HUES6 (cell line): ENCODE results near the gene TENM4.

Source experiments
- H3K27ac ChIP-seq: 2 replicates; pipeline ENCODE4 v1.7.0; 2013; ENCODE audit warnings: low read depth, mild to moderate bottlenecking, low read length, inconsistent platforms
- H3K27me3 ChIP-seq: 2 replicates; pipeline ENCODE4 v1.6.1; 2013; ENCODE audit warnings: low read length; ENCODE audit not compliant: control insufficient read depth, insufficient read depth
- H3K36me3 ChIP-seq: 2 replicates; pipeline ENCODE4 v1.6.1; 2013; ENCODE audit warnings: low read length; ENCODE audit not compliant: control insufficient read depth, insufficient read depth
- H3K4me1 ChIP-seq: 2 replicates; pipeline ENCODE4 v1.6.1; 2013; ENCODE audit warnings: low read length; ENCODE audit not compliant: control insufficient read depth, insufficient read depth
- H3K4me3 ChIP-seq: 2 replicates; pipeline ENCODE4 v1.5.1; 2013; ENCODE audit warnings: low read depth, low read length
- H3K9ac ChIP-seq: one replicate; pipeline ENCODE4 v1.6.1; 2013; ENCODE audit warnings: mild to moderate bottlenecking, low read length
- H3K9me3 ChIP-seq: 2 replicates; pipeline ENCODE4 v1.6.1; 2013; ENCODE audit warnings: low read depth, low read length; ENCODE audit not compliant: control insufficient read depth, insufficient read depth

Gene TENM4

DNA sequence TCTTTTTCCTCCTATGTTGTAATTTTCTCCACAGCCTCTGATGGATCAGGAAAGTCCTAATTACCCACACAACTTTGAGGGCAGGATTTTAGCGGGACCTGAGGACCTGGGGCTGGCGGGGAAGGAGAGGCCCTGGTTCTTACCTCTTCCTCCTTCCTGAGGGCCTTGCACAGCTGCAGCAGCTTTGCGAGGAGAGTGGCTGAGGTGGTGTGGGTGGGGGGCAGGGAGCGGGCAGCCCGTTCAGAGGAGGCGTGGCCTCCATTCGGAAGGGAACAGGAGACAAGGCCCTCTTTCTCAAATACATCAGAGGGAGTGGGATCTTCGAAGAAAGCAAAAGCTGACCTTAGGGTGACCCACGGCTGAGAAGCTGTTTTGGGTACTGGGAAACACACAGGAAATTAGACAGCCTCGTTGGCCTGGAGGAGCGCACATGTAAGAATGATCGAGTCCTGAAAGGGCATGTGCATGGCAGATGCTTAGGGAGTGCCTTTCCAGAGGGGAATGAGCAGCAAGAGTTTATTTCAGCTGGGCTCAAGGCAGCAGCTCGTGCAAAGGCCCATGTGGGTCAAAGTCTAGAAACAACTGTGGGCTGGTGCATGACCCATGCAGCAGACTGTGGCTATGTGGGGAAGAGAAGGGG lies 789.6 kb downstream of the TENM4 start:
- Histone ChIP-seq H3K9ac (no peak overlapping the region), H3K27ac (no peak overlapping the region), H3K36me3 (no peaks in the 10 kb centered on the region), H3K27me3 (no peaks in the 10 kb centered on the region; the same call in 1 of the 2 replicates), H3K9me3 (no peaks in the 10 kb centered on the region), H3K4me3 (no peak overlapping the region), H3K4me1 (peaks cover 7% of the 10 kb centered on the region; the same call in 1 of the 2 replicates)

DNA sequence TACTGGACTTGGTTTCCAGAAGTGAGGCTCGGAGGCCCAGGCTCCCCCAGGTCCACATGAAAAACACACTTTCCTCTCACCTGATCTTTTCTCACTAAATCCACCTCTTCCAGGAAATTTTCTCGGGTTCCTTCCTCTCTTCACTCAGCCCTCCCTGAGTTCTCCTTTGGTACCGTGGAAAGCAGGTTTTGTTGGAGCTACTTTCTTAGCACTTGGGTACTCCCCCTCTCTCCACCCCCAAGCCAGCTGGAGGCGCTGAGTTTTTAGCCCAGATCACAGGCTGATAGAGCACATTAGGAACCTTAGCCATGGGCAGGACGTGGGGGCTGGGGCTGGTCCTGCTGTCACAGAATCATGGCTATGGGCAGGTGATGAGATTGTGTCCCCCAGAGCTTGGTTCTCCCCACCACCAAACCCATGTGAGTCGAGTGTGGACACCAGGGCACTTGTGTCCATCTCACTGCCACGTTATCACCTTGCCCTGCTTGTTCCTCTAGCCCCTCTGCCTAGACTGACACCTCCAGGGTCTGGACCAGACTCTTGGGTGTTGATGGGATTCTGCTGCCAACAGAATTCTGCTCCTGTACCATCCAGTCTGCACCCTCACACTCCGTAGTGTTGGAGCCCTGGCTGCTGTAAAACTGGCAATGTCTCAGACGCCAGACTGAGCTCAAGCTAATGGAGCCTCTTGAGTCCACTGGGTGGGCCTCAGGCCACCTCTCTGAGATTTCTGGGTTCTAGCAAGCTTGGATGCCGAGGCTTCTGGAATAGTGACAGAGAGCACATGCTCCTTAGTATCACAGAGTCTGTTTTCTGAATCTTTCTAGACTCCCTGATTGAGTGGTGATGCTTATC lies 791.2 kb downstream of the TENM4 start:
- Histone ChIP-seq H3K9me3 (no peaks in the 10 kb centered on the region), H3K27ac (no peak overlapping the region), H3K9ac (no peak overlapping the region), H3K36me3 (no peaks in the 10 kb centered on the region), H3K27me3 (no peaks in the 10 kb centered on the region; the same call in 1 of the 2 replicates), H3K4me1 (peaks cover 7% of the 10 kb centered on the region; the same call in 1 of the 2 replicates), H3K4me3 (no peak overlapping the region)

DNA sequence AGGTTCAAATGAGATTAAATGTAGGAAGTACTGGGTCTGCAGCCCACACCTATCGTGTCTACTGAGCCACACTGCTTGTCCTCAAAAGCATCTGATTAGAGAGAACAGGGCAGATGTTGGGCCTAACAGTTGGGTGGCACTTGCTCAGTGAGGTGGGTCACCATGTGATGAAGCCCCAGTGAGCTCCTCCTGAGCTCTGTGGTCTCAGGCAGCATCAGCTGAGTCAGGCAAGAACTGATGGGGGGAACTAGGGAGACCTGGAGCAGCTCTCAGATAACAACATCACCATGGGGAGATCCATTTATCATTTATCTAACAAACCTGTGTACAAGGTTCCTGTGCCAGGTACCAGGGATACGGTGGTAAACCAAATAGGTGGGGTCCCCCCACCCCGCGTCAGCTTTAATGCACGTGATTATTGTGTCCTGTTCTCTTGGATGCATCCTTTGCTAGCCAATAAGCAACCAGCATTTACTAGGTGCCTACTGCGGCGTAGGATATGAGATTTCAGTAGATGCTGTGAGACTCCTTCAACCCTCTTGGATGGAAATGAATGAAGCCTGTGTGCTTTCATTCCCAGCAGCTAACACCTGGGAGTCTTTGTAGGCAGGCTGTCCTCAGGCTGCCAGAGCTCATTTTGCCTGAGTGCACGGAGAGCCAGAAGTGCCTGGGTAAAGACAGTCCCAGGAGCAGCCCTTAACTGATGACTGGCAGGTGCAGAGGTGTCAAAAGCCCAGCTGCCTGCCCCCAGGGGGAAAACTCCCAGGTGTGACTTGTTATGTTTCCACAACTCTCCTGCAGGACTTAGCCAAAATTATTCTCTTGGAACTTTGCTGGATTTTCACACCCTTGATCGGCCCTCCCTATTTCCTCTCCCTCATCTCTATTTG lies 792.6 kb downstream of the TENM4 start:
- H3K27me3 ChIP-seq: no peaks in the 10 kb centered on the region; the same call in 1 of the 2 replicates
- no peak overlapping the region for H3K4me3 ChIP-seq
- no peak overlapping the region for H3K27ac ChIP-seq
- H3K9ac ChIP-seq: no peak overlapping the region
- H3K36me3 ChIP-seq: no peaks in the 10 kb centered on the region
- H3K9me3 ChIP-seq: no peaks in the 10 kb centered on the region
- peaks cover 7% of the 10 kb centered on the region; the same call in 1 of the 2 replicates for H3K4me1 ChIP-seq

DNA sequence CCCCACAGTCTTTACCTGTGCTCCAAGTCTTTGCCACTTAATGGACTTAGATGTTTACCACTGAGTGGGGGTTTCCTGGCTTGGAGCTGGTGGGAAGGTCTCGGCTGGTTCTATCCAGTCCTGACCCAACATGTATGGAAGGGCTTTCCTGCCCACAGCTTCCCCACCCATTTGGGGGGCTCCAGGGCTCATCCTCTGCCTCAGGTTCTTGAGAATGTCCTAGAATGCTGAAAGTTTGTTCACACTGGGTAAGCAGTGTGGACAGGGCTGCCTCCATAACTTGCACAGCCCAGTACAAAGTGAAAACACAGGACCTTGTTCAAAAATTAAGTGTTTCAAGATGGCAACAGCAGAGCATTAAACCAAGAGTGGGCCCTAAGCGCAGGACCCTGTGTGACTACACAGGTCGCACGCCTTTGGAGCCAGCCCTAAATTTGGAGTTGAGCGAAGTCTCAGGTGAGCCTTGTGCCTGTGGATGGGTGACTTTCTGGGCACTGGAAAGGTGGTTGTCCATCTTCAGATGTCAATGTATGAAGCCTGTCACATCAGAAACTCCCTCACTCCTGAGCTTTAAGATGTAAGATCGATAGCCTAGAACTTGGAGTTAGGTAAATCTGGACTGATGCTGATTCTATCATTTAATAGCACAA lies 793.4 kb downstream of the TENM4 start:
- Histone ChIP-seq H3K9ac (no peak overlapping the region), H3K36me3 (no peaks in the 10 kb centered on the region), H3K27ac (no peak overlapping the region), H3K9me3 (no peaks in the 10 kb centered on the region), H3K4me1 (peaks cover 7% of the 10 kb centered on the region; the same call in 1 of the 2 replicates), H3K27me3 (no peaks in the 10 kb centered on the region; the same call in 1 of the 2 replicates), H3K4me3 (no peak overlapping the region)

DNA sequence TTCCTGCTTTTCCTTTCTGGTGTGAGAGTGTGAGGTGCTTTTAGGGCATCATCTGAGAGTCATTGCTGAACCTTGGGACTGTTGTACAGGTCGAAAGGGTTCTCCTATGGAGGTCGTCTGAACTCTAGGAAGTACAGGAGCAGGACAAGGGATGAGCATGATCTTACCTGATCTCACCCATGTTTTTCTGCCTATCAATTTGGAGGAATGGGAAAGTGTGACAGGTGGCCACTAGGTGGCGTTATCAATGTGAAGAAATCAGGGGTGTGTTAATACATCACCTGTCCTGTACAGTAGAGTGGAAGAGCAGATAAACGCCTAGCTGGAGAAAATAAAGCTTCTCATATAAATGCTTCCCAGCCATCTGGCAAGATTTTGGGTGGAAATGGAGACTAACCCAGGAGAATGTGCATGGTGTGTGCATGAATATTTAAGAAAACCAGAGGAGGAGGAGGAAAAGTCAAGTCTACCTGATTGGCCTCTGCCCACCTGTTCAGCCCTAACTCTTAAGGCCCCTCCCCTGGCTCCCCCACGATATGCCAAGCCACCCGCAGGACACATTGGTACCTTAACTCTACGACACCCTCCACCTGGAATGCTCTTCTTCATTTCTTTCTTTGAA lies 794.2 kb downstream of the TENM4 start:
- Histone ChIP-seq H3K4me3 (no peak overlapping the region), H3K36me3 (no peaks in the 10 kb centered on the region), H3K9me3 (no peaks in the 10 kb centered on the region), H3K27ac (no peak overlapping the region), H3K9ac (no peak overlapping the region), H3K4me1 (peaks cover 7% of the 10 kb centered on the region; the same call in 1 of the 2 replicates), H3K27me3 (no peaks in the 10 kb centered on the region; the same call in 1 of the 2 replicates)

DNA sequence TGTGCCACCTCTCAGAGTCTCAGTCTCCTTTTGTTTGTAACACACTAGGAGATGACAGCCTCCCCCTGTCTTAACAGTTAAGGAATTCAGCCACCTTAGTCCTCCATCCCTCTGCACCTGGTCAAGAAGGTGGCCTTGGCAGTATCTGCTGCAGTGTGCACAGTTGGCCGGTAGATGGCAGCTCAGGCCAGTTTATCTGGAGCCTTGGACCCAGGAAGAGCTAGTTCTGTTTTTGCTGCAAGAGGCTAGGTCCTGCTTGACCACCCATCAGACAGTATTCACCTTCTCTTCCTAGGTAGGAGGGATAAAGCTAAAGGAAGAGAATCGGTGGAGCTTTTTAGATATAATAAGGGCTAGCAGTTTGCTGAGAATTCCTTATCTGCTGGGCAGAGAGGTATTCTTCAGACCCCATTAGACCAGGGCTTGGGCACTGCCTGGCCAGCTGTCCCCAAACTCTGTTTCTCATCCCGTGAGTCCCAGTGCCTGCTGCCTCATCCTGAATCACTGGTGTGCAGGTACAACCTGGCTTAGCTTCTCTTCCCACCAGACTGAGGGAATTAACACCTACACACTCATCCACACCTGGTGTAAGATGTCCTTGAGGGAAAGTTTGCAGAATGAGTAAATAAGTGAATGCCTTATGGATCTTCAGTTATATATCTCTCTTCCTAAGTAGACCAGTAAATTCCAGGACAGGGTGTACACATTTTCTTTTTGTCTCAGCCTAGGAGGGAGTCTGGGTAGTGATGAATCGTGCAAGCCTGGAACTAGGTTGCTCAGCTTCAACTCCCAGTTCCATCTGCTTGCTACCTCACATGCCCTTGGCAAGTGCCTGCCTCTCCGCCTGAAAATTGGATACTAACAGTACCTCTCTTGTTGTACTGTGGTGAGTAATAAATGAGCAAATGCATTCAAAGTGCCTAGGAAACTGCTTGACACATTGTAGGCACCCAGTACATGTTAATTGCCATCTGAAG lies 795.3 kb downstream of the TENM4 start:
- Histone ChIP-seq H3K27me3 (no peaks in the 10 kb centered on the region; the same call in 1 of the 2 replicates), H3K27ac (no peak overlapping the region), H3K9me3 (no peaks in the 10 kb centered on the region), H3K9ac (no peak overlapping the region), H3K4me3 (no peak overlapping the region), H3K36me3 (no peaks in the 10 kb centered on the region), H3K4me1 (no peaks in the 10 kb centered on the region)

DNA sequence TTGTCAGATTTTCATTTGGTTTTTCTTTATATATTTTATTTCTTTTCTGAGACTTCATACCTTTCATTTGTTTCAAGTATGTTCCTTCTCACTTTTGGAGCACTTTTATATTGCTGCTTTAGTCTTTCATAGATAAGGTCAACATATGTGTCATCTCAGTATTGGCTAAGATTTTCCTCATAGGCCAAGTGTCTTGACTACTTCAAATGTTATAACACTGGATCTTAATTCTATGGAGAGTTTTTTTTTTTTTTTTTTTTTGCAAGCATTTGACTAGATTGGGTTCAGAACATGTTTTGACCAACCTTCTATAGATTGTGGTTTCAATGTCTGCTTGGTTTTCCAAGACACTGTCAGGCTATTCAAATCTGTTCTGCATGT lies 797.2 kb downstream of the TENM4 start:
- H3K27me3 ChIP-seq: no peaks in the 10 kb centered on the region; the same call in 1 of the 2 replicates
- no peaks in the 10 kb centered on the region for H3K36me3 ChIP-seq
- no peak overlapping the region for H3K9ac ChIP-seq
- no peaks in the 10 kb centered on the region for H3K4me1 ChIP-seq
- peaks cover under 1% of the 10 kb centered on the region; the same call in 1 of the 2 replicates for H3K9me3 ChIP-seq
- H3K4me3 ChIP-seq: no peak overlapping the region
- no peak overlapping the region for H3K27ac ChIP-seq

DNA sequence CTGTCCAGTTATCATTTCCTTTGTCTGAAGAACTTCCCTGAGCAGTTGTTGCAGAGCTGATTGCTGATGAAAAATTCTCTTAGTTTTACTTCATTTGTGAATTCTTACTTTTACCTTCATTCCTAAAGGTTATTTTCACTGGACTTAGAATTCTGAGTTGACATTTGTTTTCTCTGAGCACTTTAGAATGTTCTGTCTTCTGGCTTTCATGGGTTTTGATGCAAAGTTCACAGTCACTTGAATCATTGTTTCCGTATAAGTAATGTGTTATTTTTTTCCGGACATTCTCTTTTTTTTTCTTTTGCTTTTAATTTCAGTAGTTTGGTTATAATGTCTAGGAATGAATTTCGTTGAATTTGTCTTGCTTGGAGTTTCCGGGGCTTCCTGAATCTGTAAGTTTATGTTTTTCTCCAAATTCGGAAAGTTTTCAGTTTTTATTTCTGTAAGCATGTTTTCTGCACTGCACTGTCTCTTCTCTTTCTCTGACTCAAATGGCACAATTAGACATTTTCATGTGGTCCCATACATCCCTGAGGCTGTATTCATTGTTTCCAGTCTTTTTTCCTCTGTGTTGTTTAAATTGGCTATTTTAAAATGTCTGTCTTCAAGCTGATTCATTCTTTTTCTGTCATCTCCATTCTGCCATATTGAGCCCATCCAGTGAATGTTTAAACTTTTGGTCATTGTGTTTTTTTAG lies 797.7 kb downstream of the TENM4 start:
- Histone ChIP-seq H3K27me3 (no peaks in the 10 kb centered on the region; the same call in 1 of the 2 replicates), H3K36me3 (no peaks in the 10 kb centered on the region), H3K27ac (no peak overlapping the region), H3K4me1 (no peaks in the 10 kb centered on the region), H3K9me3 (peaks cover 5% of the 10 kb centered on the region; the same call in 1 of the 2 replicates), H3K9ac (no peak overlapping the region), H3K4me3 (no peak overlapping the region)

DNA sequence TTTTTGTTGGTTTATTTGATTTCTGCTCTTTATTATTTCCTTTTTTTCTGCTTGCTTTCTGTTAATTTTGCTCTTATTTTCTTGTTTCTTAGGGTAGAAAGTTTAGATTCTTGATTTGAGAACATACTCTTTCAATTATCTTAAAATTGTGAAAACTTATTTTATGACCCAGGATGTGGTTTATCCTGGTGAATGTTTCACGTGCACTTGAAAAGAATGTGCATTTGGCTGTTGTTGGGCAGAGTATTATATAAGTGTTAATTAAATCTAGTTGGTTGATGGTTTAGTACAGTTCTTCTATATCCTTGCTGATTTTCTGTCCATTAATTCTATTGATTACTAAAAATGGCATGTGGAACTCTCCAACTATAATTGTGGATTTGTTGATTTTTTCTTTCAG lies 799.3 kb downstream of the TENM4 start:
- Histone ChIP-seq H3K9ac (no peak overlapping the region), H3K4me3 (no peak overlapping the region), H3K4me1 (no peaks in the 10 kb centered on the region), H3K27me3 (no peaks in the 10 kb centered on the region), H3K36me3 (no peaks in the 10 kb centered on the region), H3K27ac (no peak overlapping the region), H3K9me3 (peaks cover 6% of the 10 kb centered on the region; the same call in 1 of the 2 replicates)
